ENCODE measurements around the gene HOTAIR.

HOTAIR gene

DNA sequence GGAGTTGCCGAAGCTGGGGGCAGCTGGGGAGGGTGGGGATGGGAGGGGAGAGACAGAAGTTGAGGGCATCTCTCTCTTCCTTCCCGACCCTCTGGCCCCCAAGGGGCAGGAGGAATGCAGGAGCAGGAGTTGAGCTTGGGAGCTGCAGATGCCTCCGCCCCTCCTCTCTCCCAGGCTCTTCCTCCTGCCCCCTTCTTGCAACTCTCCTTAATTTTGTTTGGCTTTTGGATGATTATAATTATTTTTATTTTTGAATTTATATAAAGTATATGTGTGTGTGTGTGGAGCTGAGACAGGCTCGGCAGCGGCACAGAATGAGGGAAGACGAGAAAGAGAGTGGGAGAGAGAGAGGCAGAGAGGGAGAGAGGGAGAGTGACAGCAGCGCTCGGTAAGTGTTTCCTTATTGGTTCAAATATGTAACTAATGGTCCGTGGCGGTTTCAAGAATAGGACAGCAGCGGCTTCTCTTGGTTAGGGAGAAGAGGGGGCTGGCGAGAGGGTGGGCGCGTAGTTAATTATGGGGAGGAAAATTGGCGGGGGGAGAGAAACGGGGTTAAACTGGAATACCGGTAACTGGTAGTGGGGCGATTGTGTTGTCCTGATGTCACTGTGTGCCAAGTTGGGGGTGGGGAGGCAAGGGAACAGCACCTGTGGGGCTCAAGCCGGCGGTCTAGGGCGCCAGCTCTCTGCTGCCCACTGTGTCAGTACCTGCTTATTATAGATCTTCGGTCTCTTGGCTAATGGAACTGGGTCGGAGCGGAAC is 42.5 kb upstream of the HOTAIR start:
- Histone ChIP-seq H3K36me3 (ENCODE audit: control insufficient read depth in 1 of 2, insufficient read depth in 2 of 2, low read depth in 1 of 2, low read length in 2 of 2) (no peaks in the 10 kb centered on the region), H3K27me3 (ENCODE audit: control insufficient read depth in 1 of 2, insufficient read depth in 1 of 2, low read length in 2 of 2) (no peaks in the 10 kb centered on the region), H2AFZ (ENCODE audit: low read depth, low read length) (no peak overlapping the region), H3K23ac (ENCODE audit: low read length in 2 of 2) (no peak overlapping the region), H3K18ac (ENCODE audit: low read depth in 1 of 2, low read length in 2 of 2) (peak overlapping the region; percentile 34 to 73), H3K4ac (ENCODE audit: low read depth in 1 of 2, low read length in 2 of 2) (peak overlapping the region; percentile 68 to 88), H3K9me3 (ENCODE audit: control insufficient read depth, low read length) (no peaks in the 10 kb centered on the region), H3K4me2 (ENCODE audit: low read length, poor library complexity, severe bottlenecking) (peak overlapping the region; percentile 49), H3K14ac (ENCODE audit: low read length in 2 of 2) (no peak overlapping the region), H2AK5ac (ENCODE audit: low read length, severe bottlenecking) (peak overlapping the region; percentile 49), H3K4me1 (ENCODE audit: control insufficient read depth, insufficient read depth, low read depth, low read length) (peaks cover 30% of the 10 kb centered on the region), H4K8ac (ENCODE audit: low read length) (peak overlapping the region; percentile 66), H3K79me1 (replicated peaks; ENCODE audit: low read length, poor library complexity, severe bottlenecking) (no peaks in the 10 kb centered on the region), H4K91ac (ENCODE audit: low read length) (peak overlapping the region; percentile 75), H3K4me3 (ENCODE audit: insufficient read depth in 1 of 2, low read depth in 1 of 2, low read length in 2 of 2) (peak overlapping the region; percentile 54 to 91), H2BK15ac (ENCODE audit: low read depth, poor library complexity, severe bottlenecking) (peak overlapping the region; percentile 19), H3K27ac (ENCODE audit: low read length, poor library complexity, severe bottlenecking) (peak overlapping the region; percentile 98), H2BK120ac (ENCODE audit: low read depth, low read length) (peak overlapping the region; percentile 56), H2BK12ac (ENCODE audit: low read length in 2 of 2) (peak overlapping the region in 1 of 2 experiments; percentile 12), H2BK5ac (ENCODE audit: low read depth, low read length, poor library complexity, severe bottlenecking) (peak overlapping the region; percentile 90), H3K9ac (ENCODE audit: low read length) (peak overlapping the region; percentile 96)
- DNase-seq = peak; percentile 80
- WGBS = under 1% methylated on average over 20 of the region's 24 CpGs

DNA sequence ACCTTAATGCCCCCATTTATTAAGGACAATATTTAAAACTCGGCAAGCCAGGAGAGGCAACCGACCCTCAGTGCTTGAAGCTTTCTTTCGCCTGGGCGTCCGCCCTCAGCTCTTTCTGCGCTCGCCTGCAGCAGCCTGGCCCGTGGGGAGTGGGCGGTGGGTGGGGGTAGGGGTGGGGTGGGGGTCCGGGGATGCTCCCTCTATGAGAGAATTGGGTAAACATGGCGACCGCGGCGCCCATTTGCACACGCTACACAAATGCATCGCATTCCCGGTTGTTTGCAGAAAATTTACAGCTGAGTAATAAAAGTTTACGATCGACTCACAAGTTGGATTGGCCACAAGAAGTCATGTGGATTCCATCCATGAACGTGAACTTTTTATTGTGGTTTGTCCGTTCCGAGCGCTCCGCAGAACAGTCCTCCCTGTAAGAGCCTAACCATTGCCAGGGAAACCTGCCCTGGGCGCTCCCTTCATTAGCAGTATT is 41.8 kb upstream of the HOTAIR start:
- H3K36me3 ChIP-seq (ENCODE audit: control insufficient read depth in 1 of 2, insufficient read depth in 2 of 2, low read depth in 1 of 2, low read length in 2 of 2) = no peaks in the 10 kb centered on the region
- H3K4ac ChIP-seq (ENCODE audit: low read depth in 1 of 2, low read length in 2 of 2) = peak overlapping the region in 1 of 2 experiments; percentile 52
- peak overlapping the region; percentile 63 for H2BK15ac ChIP-seq (ENCODE audit: low read depth, poor library complexity, severe bottlenecking)
- peaks cover 26% of the 10 kb centered on the region for H3K4me1 ChIP-seq (ENCODE audit: control insufficient read depth, insufficient read depth, low read depth, low read length)
- no peak overlapping the region for H3K23ac ChIP-seq (ENCODE audit: low read length in 2 of 2)
- no peak overlapping the region for H3K14ac ChIP-seq (ENCODE audit: low read length in 2 of 2)
- no peaks in the 10 kb centered on the region for H3K9me3 ChIP-seq (ENCODE audit: control insufficient read depth, low read length)
- peak overlapping the region; percentile 60 for H2BK5ac ChIP-seq (ENCODE audit: low read depth, low read length, poor library complexity, severe bottlenecking)
- H3K18ac ChIP-seq (ENCODE audit: low read depth in 1 of 2, low read length in 2 of 2) = peak overlapping the region; percentile 5 to 91
- no peak overlapping the region for H4K8ac ChIP-seq (ENCODE audit: low read length)
- H2BK120ac ChIP-seq (ENCODE audit: low read depth, low read length) = peak overlapping the region; percentile 45
- no peak overlapping the region for H2BK12ac ChIP-seq (ENCODE audit: low read length in 2 of 2)
- DNase-seq = peak; percentile 93
- H3K27me3 ChIP-seq (ENCODE audit: control insufficient read depth in 1 of 2, insufficient read depth in 1 of 2, low read length in 2 of 2) = no peaks in the 10 kb centered on the region
- peak overlapping the region; percentile 63 for H3K4me2 ChIP-seq (ENCODE audit: low read length, poor library complexity, severe bottlenecking)
- H4K91ac ChIP-seq (ENCODE audit: low read length) = peak overlapping the region; percentile 95
- H3K27ac ChIP-seq (ENCODE audit: low read length, poor library complexity, severe bottlenecking) = peak overlapping the region; percentile 98
- no peaks in the 10 kb centered on the region for H3K79me1 ChIP-seq (replicated peaks; ENCODE audit: low read length, poor library complexity, severe bottlenecking)
- H2AK5ac ChIP-seq (ENCODE audit: low read length, severe bottlenecking) = no peak overlapping the region
- under 1% methylated on average over 19 of the region's 25 CpGs for WGBS
- peak overlapping the region in 1 of 2 experiments; percentile 91 for H3K4me3 ChIP-seq (ENCODE audit: insufficient read depth in 1 of 2, low read depth in 1 of 2, low read length in 2 of 2)
- no peak overlapping the region for H2AFZ ChIP-seq (ENCODE audit: low read depth, low read length)
- H3K9ac ChIP-seq (ENCODE audit: low read length) = peak overlapping the region; percentile 96

DNA sequence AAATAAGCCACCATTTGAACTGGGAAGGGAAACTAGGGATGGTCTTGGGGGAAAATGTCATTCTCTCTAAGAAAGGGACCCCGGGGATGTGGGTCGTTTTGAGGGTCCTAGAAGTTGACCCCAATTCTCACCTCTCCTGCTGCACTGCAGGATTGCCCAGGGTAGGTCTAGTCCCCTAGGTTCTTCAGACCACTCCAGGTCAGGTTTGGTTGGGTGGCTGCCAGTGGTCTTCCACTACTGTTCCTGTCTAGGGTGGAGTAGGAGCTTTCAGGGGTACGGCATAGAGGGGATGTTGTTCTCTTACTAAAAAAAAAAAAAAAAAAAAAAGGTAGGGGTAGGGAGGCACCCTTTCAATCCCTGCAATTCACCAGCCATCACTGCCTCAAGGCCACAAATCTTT is 41.3 kb upstream of the HOTAIR start:
- Histone ChIP-seq H4K91ac (ENCODE audit: low read length) (peak overlapping the region; percentile 95), H3K14ac (ENCODE audit: low read length in 2 of 2) (no peak overlapping the region), H3K4me2 (ENCODE audit: low read length, poor library complexity, severe bottlenecking) (peak overlapping the region; percentile 63), H2BK15ac (ENCODE audit: low read depth, poor library complexity, severe bottlenecking) (peak overlapping the region; percentile 63), H3K4me3 (ENCODE audit: insufficient read depth in 1 of 2, low read depth in 1 of 2, low read length in 2 of 2) (peak overlapping the region in 1 of 2 experiments; percentile 79), H3K36me3 (ENCODE audit: control insufficient read depth in 1 of 2, insufficient read depth in 2 of 2, low read depth in 1 of 2, low read length in 2 of 2) (no peaks in the 10 kb centered on the region), H3K9me3 (ENCODE audit: control insufficient read depth, low read length) (no peaks in the 10 kb centered on the region), H2AFZ (ENCODE audit: low read depth, low read length) (no peak overlapping the region), H2BK12ac (ENCODE audit: low read length in 2 of 2) (peak overlapping the region in 1 of 2 experiments; percentile 87), H3K23ac (ENCODE audit: low read length in 2 of 2) (no peak overlapping the region), H3K79me1 (replicated peaks; ENCODE audit: low read length, poor library complexity, severe bottlenecking) (no peaks in the 10 kb centered on the region), H4K8ac (ENCODE audit: low read length) (no peak overlapping the region), H3K27me3 (ENCODE audit: control insufficient read depth in 1 of 2, insufficient read depth in 1 of 2, low read length in 2 of 2) (no peaks in the 10 kb centered on the region), H2BK5ac (ENCODE audit: low read depth, low read length, poor library complexity, severe bottlenecking) (peak overlapping the region; percentile 60), H3K4me1 (ENCODE audit: control insufficient read depth, insufficient read depth, low read depth, low read length) (peaks cover 24% of the 10 kb centered on the region), H3K18ac (ENCODE audit: low read depth in 1 of 2, low read length in 2 of 2) (peak overlapping the region; percentile 55 to 91), H3K27ac (ENCODE audit: low read length, poor library complexity, severe bottlenecking) (peak overlapping the region; percentile 98), H2AK5ac (ENCODE audit: low read length, severe bottlenecking) (peak overlapping the region; percentile 42), H2BK120ac (ENCODE audit: low read depth, low read length) (peak overlapping the region; percentile 44), H3K4ac (ENCODE audit: low read depth in 1 of 2, low read length in 2 of 2) (peak overlapping the region in 1 of 2 experiments; percentile 55), H3K9ac (ENCODE audit: low read length) (peak overlapping the region; percentile 96)
- DNase-seq = no peak
- WGBS = 33% methylated on average over 2 of the region's 3 CpGs

Data from mesenchymal stem cell (in vitro differentiated cells and primary cell).